PC-9 (cell line): ENCODE measurements around the gene SDK1.

Source experiments
- CTCF ChIP-seq: fragments of 200-600 bp; sonication (generic); conservative IDR thresholded peaks from 2 replicates; pipeline ENCODE4 v1.6.1; 2017; ENCODE audit warnings: mixed run types, antibody characterized with exemption, mild to moderate bottlenecking, moderate library complexity
- EZH2 ChIP-seq: fragments of 200-600 bp; sonication (generic); IDR thresholded peaks from 2 replicates; pipeline ENCODE4 v1.8.0; 2017; ENCODE audit warnings: antibody characterized with exemption, low read depth

- TF ChIP-seq CTCF (no peak), EZH2 (no peak)
These were observed 30.7 kb upstream of the SDK1 start for GRCh38 chr7:3270362-3270761.
